HAP-1 (cell line): ENCODE measurements around the gene STK38.
"Not testable (repeated sequence)": the region's sequence is repeated elsewhere in the genome, so short reads cannot be mapped to it uniquely, and the experiment has no call there.

Experiments
- DNase-seq, 2 experiments: peaks; one replicate each; pipeline ENCODE4 v3.0.0-alpha.2; 2016 to 2020; ENCODE audit warnings: low spot score in 2 of 2
- H3K27me3 ChIP-seq: fragments of 250-450 bp; sonication (Bioruptor Pico); 2 replicates; pipeline ENCODE4 v1.5.1; 2020; ENCODE audit warnings: low read depth, mild to moderate bottlenecking, moderate library complexity
- H3K36me3 ChIP-seq: fragments of 250-450 bp; sonication (Bioruptor Pico); replicated peaks from 2 replicates; pipeline ENCODE4 v1.5.1; 2020; ENCODE audit warnings: mild to moderate bottlenecking
- H3K4me1 ChIP-seq: fragments of 250-450 bp; sonication (Bioruptor Pico); 2 replicates; pipeline ENCODE4 v1.5.1; 2020; ENCODE audit warnings: mild to moderate bottlenecking
- H3K4me3 ChIP-seq: fragments of 250-450 bp; sonication (Bioruptor Pico); 2 replicates; pipeline ENCODE4 v1.5.1; 2020; ENCODE audit warnings: mild to moderate bottlenecking, moderate library complexity
- H3K9me3 ChIP-seq: fragments of 250-450 bp; sonication (Bioruptor Pico); 2 replicates; pipeline ENCODE4 v1.5.1; 2020; ENCODE audit warnings: mild to moderate bottlenecking, moderate library complexity
- in situ Hi-C: fragments of 300-500 bp; cut with MboI; formaldehyde crosslinking; loops from 3 replicates; pipeline ENCODE4 v1.14.3; 2020; ENCODE audit warnings: low sequenced_read_pairs, inconsistent platforms, mixed read lengths

The STK38 gene

DNA sequence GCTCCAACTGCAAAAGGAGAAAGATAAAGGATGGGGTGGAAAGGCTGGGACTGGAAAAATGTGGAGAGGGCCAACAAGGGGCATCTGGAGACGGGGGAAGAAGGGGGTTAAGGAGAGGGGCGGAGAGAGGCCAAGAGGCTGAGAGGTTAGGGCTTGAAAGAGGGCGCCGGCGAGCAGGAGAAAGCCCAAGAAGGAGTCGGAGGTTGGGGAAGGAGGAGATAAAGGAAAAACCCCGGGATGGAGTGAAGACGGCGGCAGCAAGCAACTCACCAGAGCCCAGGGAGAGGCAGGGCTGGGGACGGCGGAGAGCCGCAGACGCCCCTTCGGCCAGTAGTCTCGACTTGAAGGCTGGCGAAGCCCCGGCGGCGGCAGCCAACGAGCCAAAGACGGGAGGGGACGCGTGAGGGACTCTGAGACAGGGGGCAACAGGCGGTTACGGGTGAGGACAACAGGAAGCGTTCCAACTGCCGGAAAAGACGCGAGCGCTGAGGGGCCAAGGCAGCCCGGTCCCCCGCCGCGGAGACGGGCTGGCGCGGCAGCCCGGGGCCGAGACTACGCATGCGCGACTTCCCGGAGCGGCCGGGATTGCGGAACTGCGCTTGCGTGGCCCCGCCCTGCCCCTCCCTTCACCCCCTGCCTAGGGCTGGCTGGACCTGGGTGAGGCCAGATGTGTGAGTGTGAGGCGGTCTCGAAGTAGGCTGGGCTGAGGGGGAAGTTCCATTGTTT is at the start of gene STK38:
TSS of gene STK38 (minus strand) at position 560 of the 726 bp plus-strand sequence. CDS start 7,277 bp downstream, outside the sequence.
- H3K9me3 ChIP-seq = no peaks in the 10 kb centered on the region
- DNase-seq = peak; percentile 78 to 96
- H3K36me3 ChIP-seq = no peaks in the 10 kb centered on the region
- peak within 1 kb of the TSS; percentile 84 for H3K4me3 ChIP-seq
- H3K27me3 ChIP-seq = no peaks in the 10 kb centered on the region
- in situ Hi-C loops = no loop called here
- H3K4me1 ChIP-seq = peaks cover 9% of the 10 kb centered on the region

DNA sequence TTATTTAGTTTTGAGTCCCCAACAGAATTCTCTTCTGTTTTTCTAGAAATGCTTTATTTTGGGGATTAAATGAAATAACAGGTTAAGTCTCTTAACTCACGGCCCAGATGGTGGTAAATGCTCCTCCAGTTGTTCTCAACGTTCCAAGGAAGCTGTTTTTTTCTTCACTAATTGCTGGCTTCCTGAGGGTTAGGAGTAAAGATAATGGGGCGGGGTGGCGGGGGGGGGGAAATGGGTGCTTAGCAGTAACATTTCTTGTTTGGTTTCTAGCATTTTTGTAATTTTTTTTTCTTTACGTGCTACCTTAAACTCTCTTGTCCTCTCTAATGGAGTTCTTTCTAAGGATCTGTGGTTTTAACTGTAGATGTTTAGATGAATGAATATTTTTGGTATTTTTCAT is 49.1 kb upstream of the STK38 start:
- DNase-seq = no peak
- H3K9me3 ChIP-seq = no peaks in the 10 kb centered on the region
- H3K4me3 ChIP-seq = peak overlapping the region; percentile 99
- peaks cover 28% of the 10 kb centered on the region for H3K4me1 ChIP-seq
- peaks cover 70% of the 10 kb centered on the region for H3K36me3 ChIP-seq
- in situ Hi-C loops = no loop called here
- H3K27me3 ChIP-seq = no peaks in the 10 kb centered on the region

DNA sequence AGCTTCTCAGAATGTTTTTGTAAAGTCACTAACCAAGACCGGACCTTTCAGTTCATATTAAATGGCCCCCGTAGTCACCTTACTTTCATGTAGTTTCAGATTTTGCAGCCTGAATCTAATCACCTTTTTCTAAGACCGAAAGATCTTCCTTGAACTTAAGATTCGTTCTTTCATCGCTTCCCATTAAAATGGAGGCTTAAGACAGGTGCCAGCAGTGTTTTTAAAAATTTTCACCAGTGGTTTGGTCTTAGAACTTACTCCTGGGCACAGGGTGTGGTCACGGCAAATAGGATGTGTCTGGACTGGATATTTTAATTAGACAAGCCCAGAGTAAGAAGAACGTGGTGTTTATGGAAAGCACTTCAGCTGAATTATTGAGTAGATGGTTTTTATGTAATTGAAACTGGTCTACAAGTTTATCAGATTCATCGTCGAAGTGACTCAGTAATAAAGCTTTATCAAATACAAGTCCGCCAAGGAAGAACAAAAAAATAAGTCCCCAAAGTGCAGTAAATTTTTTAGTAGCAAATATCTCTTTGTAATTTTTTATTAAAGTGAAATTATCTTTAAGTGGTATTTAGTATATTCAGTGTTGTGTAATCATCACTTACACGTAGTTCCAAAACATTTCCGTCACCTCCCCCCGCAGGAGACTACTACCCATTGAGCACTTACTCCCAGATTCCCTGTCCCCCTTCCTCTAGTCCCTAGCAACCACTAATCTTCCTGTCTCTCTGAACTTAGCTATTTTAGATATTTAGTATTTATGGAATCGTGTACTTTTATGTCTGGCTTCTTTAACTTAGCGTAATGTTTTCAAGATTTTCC is 47.8 kb upstream of the STK38 start:
- H3K9me3 ChIP-seq = no peaks in the 10 kb centered on the region
- peak; percentile 49 to 59 for DNase-seq
- H3K4me3 ChIP-seq = peak overlapping the region; percentile 99
- H3K27me3 ChIP-seq = no peaks in the 10 kb centered on the region
- peaks cover 28% of the 10 kb centered on the region for H3K4me1 ChIP-seq
- H3K36me3 ChIP-seq = peaks cover 57% of the 10 kb centered on the region
- in situ Hi-C loops = no loop called here

GRCh38 chr6:36594029-36594815 is 46.9 kb upstream of the STK38 start, which contains the start of gene SRSF3:
TSS of gene SRSF3 (plus strand) at chr6:36594362. CDS start at chr6:36596763, 2,401 bp downstream.
- Histone ChIP-seq H3K4me1 (peaks cover 23% of the 10 kb centered on the region), H3K36me3 (peaks cover 49% of the 10 kb centered on the region), H3K9me3 (no peaks in the 10 kb centered on the region), H3K4me3 (peak within 1 kb of the TSS; percentile 99), H3K27me3 (no peaks in the 10 kb centered on the region)
- DNase-seq = peak; percentile 96 to 97
- in situ Hi-C loops = no loop called here

- peak; percentile 53 to 57 for DNase-seq
- Histone ChIP-seq H3K4me3 (peak overlapping the region; percentile 99), H3K36me3 (peaks cover 43% of the 10 kb centered on the region), H3K27me3 (no peaks in the 10 kb centered on the region), H3K9me3 (no peaks in the 10 kb centered on the region), H3K4me1 (peaks cover 18% of the 10 kb centered on the region)
- in situ Hi-C loops = no loop called here
These were observed 46.3 kb upstream of the STK38 start for GRCh38 chr6:36593569-36594028.

- no peaks in the 10 kb centered on the region for H3K9me3 ChIP-seq
- in situ Hi-C loops = no loop called here
- no peak for DNase-seq
- peaks cover 29% of the 10 kb centered on the region for H3K36me3 ChIP-seq
- no peaks in the 10 kb centered on the region for H3K27me3 ChIP-seq
- no peak overlapping the region for H3K4me3 ChIP-seq
- peaks cover 7% of the 10 kb centered on the region for H3K4me1 ChIP-seq
These were observed 45.0 kb upstream of the STK38 start for GRCh38 chr6:36592221-36592655.

GRCh38 chr6:36590237-36590636 is 43.0 kb upstream of the STK38 start:
- H3K4me3 ChIP-seq = no peak overlapping the region
- in situ Hi-C loops = no loop called here
- H3K9me3 ChIP-seq = no peaks in the 10 kb centered on the region
- peaks cover 9% of the 10 kb centered on the region for H3K36me3 ChIP-seq
- no peak for DNase-seq
- peaks cover 6% of the 10 kb centered on the region for H3K4me1 ChIP-seq
- no peaks in the 10 kb centered on the region for H3K27me3 ChIP-seq

DNA sequence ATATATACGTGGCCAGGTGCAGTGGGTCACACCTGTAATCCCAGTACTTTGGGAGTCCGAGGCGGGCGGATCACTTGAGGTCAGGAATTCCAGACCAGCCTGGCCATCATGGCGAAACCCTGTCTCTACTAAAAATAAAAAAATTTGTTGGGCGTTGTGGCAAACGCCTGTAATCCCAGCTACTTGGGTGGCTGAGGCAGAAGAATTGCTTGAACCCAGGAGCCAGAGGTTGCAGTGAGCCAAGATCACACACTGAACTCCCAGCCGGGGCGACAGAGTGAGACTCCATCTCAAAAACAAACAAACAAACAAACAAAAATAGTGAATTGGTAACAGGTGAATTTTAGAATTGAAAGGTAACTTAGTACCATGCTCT is 41.7 kb upstream of the STK38 start:
- DNase-seq, H3K9me3 ChIP-seq, H3K4me3 ChIP-seq, in situ Hi-C loops, H3K4me1 ChIP-seq, H3K27me3 ChIP-seq, H3K36me3 ChIP-seq: not testable (repeated sequence)

- in situ Hi-C loops = no loop called here
- no peak for DNase-seq
- Histone ChIP-seq H3K4me3 (no peak overlapping the region), H3K9me3 (no peaks in the 10 kb centered on the region), H3K36me3 (no peaks in the 10 kb centered on the region), H3K4me1 (no peaks in the 10 kb centered on the region), H3K27me3 (no peaks in the 10 kb centered on the region)
These were observed 39.3 kb upstream of the STK38 start for GRCh38 chr6:36586606-36587005.

GRCh38 chr6:36581716-36582115 is 34.4 kb upstream of the STK38 start:
- H3K9me3 ChIP-seq = no peaks in the 10 kb centered on the region
- H3K4me3 ChIP-seq = no peak overlapping the region
- H3K36me3 ChIP-seq = no peaks in the 10 kb centered on the region
- H3K27me3 ChIP-seq = no peaks in the 10 kb centered on the region
- in situ Hi-C loops = no loop called here
- no peak for DNase-seq
- H3K4me1 ChIP-seq = peaks cover 8% of the 10 kb centered on the region

- DNase-seq = no peak
- H3K4me1 ChIP-seq = peaks cover 8% of the 10 kb centered on the region
- H3K9me3 ChIP-seq = no peaks in the 10 kb centered on the region
- no peak overlapping the region for H3K4me3 ChIP-seq
- H3K36me3 ChIP-seq = no peaks in the 10 kb centered on the region
- in situ Hi-C loops = no loop called here
- H3K27me3 ChIP-seq = no peaks in the 10 kb centered on the region
These were observed 32.9 kb upstream of the STK38 start for GRCh38 chr6:36580184-36580526.

GRCh38 chr6:36578431-36578830 is 31.2 kb upstream of the STK38 start:
- in situ Hi-C loops = no loop called here
- no peak overlapping the region for H3K4me3 ChIP-seq
- H3K36me3 ChIP-seq = no peaks in the 10 kb centered on the region
- no peaks in the 10 kb centered on the region for H3K27me3 ChIP-seq
- no peak for DNase-seq
- H3K9me3 ChIP-seq = no peaks in the 10 kb centered on the region
- peaks cover 8% of the 10 kb centered on the region for H3K4me1 ChIP-seq

- no peak for DNase-seq
- in situ Hi-C loops = no loop called here
- no peaks in the 10 kb centered on the region for H3K9me3 ChIP-seq
These were observed 30.8 kb upstream of the STK38 start for GRCh38 chr6:36578030-36578429.

More at GRCh38 chr6:36578030-36578429, 30.8 kb upstream of the STK38 start:
- no peaks in the 10 kb centered on the region for H3K36me3 ChIP-seq
- no peak overlapping the region for H3K4me3 ChIP-seq
- peaks cover 8% of the 10 kb centered on the region for H3K4me1 ChIP-seq
- H3K27me3 ChIP-seq = no peaks in the 10 kb centered on the region
